Esophagus muscularis mucosa (tissue), 4 donors: ENCODE results near the gene TNFRSF1A. TPM values are rescaled to one million over a fixed set of nuclear protein-coding genes. Genes with fewer than 3 reads are reported as not detected.

Experiments used
- DNase-seq: peaks from one replicate; pipeline ENCODE4 v3.0.0-alpha.2; 2017; ENCODE audit errors: extremely low spot score
- H3K27ac ChIP-seq, 4 donors: fragments of 200-600 bp; sonication (generic); replicated peaks in 1 of 4; 1 replicate in 3 of 4; 2 replicates in 1 of 4; pipeline ENCODE4 v1.5.1; 2016 to 2019; ENCODE audit warnings: mild to moderate bottlenecking in 1 of 4
- H3K27me3 ChIP-seq, 4 donors: fragments of 200-600 bp; sonication (generic); one replicate each; pipeline versions ENCODE4 v1.5.1 to v1.6.0; 2016 to 2019
- H3K36me3 ChIP-seq, 4 donors: fragments of 200-600 bp; sonication (generic); one replicate each; pipeline ENCODE4 v1.5.1; 2016 to 2019
- H3K4me1 ChIP-seq, 4 donors: fragments of 200-600 bp; sonication (generic); one replicate each; pipeline ENCODE4 v1.5.1; 2016 to 2019
- H3K4me3 ChIP-seq, 4 donors: fragments of 200-600 bp; sonication (generic); 1 replicate in 2 of 4; 2 replicates in 2 of 4; pipeline ENCODE4 v1.5.1; 2016 to 2019; ENCODE audit warnings: mild to moderate bottlenecking in 4 of 4, moderate library complexity in 1 of 4
- H3K9me3 ChIP-seq, 4 donors: fragments of 200-600 bp; sonication (generic); 1 replicate in 3 of 4; 2 replicates in 1 of 4; pipeline ENCODE4 v1.5.1; 2016 to 2019
- CTCF ChIP-seq, 3 experiments: fragments of 200-600 bp in 2 of 3; fragments of 450-650 bp in 1 of 3; sonication (generic) in 2 of 3; IDR thresholded peaks; one replicate each; pipeline ENCODE4 v1.5.1; 2017 to 2019; ENCODE audit warnings: antibody characterized with exemption in 3 of 3, mild to moderate bottlenecking in 2 of 3, moderate library complexity in 1 of 3
- EP300 ChIP-seq: sonication (generic); formaldehyde crosslinking; IDR thresholded peaks from one replicate; pipeline ENCODE4 v1.6.1; 2017; ENCODE audit warnings: antibody characterized with exemption
- POLR2A ChIP-seq: fragments of 450-650 bp; IDR thresholded peaks from one replicate; pipeline ENCODE4 v1.6.1; 2017; ENCODE audit warnings: antibody characterized with exemption, moderate library complexity, mild to moderate bottlenecking, low read depth
- POLR2AphosphoS5 ChIP-seq, 2 donors: sonication (generic); formaldehyde crosslinking; IDR thresholded peaks; one replicate each; pipeline ENCODE4 v1.6.1; 2017; ENCODE audit warnings: antibody characterized with exemption in 2 of 2
- WGBS: methylation state at CpG from one replicate; pipeline ENCODE4 v1.1.5; 2018; 5-methylcytosine and 5-hydroxymethylcytosine counted together
- intact Hi-C: fragments of 100-400 bp; cut with DNase I; formaldehyde crosslinking; loops from one replicate; pipeline ENCODE4 v1.15.1; 2023
- small RNA-seq, 3 donors: library from RNA; depleted of rRNA; stranded (forward); fragments of <200 nt; gene quantifications; one replicate each; pipeline ENCODE3, GENCODE V24; 2016
- total RNA-seq, 4 donors: library from RNA; depleted of rRNA; stranded (reverse); fragments of >200 nt; gene quantifications; one replicate each; pipeline versions ENCODE4 v1.1.0 to v1.2.1, GENCODE V29; 2016

Gene TNFRSF1A
- total RNA-seq, 4 donors from 2014 or later = 146 to 464 (median 247) TPM

- TF ChIP-seq POLR2AphosphoS5 (IDR thresholded peaks at IDR 0.05) (no peak), CTCF (IDR thresholded peaks at IDR 0.05) (no peak), POLR2A (no peak), EP300 (no peak)
- H3K4me1 ChIP-seq = peaks cover 39 to 50% (median 43%) of the 10 kb centered on the region in 4 donors
- no peak for DNase-seq
- H3K27me3 ChIP-seq = no peaks in the 10 kb centered on the region
- H3K36me3 ChIP-seq = no peaks in the 10 kb centered on the region
- intact Hi-C loops = loop anchor here (1.0 kb wide), 1 partner anchor 81 kb away; no protein-coding TSS in a partner anchor
- WGBS = 89% methylated on average over 10 of the region's 12 CpGs
- H3K27ac ChIP-seq = peak overlapping the region; percentile 88 to 95 (median 94)
- no peaks in the 10 kb centered on the region for H3K9me3 ChIP-seq
- peak overlapping the region; percentile 57 to 62 (median 61) for H3K4me3 ChIP-seq
These were observed 62.6 kb downstream of the TNFRSF1A start for GRCh38 chr12:6279256-6279628.

Small RNA genes lying within 50 kb of the gene (small RNA-seq; reads per million reads assigned to genes)
- gene RN7SL391P = 0 reads per million in 3 donors

Other genes starting within 250 kb of the TNFRSF1A start
- 100 to 1,000 TPM; 163 to 367 (median 253) TPM for gene VWF, start 217.4 kb downstream of the TNFRSF1A start, total RNA-seq
- gene CD9, start 141.7 kb downstream of the TNFRSF1A start, total RNA-seq = 100 to 1,000 TPM; 349 to 416 (median 399) TPM
- gene PLEKHG6, start 31.4 kb downstream of the TNFRSF1A start, total RNA-seq = under 1 TPM in 2 of 4 donors, not detected in 2; 0.52 to 0.75 TPM
- gene SCNN1A, start 33.5 kb upstream of the TNFRSF1A start, total RNA-seq = 1 to 10 TPM in 3 of 4 donors, under 1 TPM in 1; 0.83 to 3.3 (median 1.8) TPM
- 100 to 1,000 TPM; 117 to 144 (median 137) TPM for gene LTBR, start 42.1 kb upstream of the TNFRSF1A start, total RNA-seq
- under 1 TPM in 1 of 4 donors, not detected in 3; 0.66 TPM for gene CD27, start 102.9 kb upstream of the TNFRSF1A start, total RNA-seq
- gene TAPBPL, start 110.0 kb upstream of the TNFRSF1A start, total RNA-seq = 10 to 100 TPM; 12.4 to 25.8 (median 22.5) TPM
- 1 to 10 TPM; 4.5 to 8.7 (median 6.7) TPM for gene VAMP1, start 128.6 kb upstream of the TNFRSF1A start, total RNA-seq
- 100 to 1,000 TPM in 1 of 4 donors, 10 to 100 TPM in 3; 62.3 to 105 (median 81.3) TPM for gene MRPL51, start 151.2 kb upstream of the TNFRSF1A start, total RNA-seq
- 10 to 100 TPM; 13.9 to 26.1 (median 24.7) TPM for gene NCAPD2, start 152.0 kb upstream of the TNFRSF1A start, total RNA-seq
- 1,000 to 10,000 TPM; 2,279 to 3,578 (median 2,742) TPM for gene GAPDH, start 192.4 kb upstream of the TNFRSF1A start, total RNA-seq
- gene IFFO1, start 214.0 kb upstream of the TNFRSF1A start, total RNA-seq = 10 to 100 TPM; 12.1 to 26.2 (median 20.8) TPM
- gene NOP2, start 226.2 kb upstream of the TNFRSF1A start, total RNA-seq = 10 to 100 TPM; 17.9 to 32.3 (median 19.5) TPM